ENCODE measurements around the gene NR2F2. TPM values are rescaled to one million over a fixed set of nuclear protein-coding genes. Genes with fewer than 3 reads are reported as not detected.

Gene NR2F2
- total and polyA plus RNA-seq, 2 of the 13 experiments (the other 11 are each of a cell fraction or from before 2014, with no cell fraction given) = 3.5 to 4.7 TPM

DNA sequence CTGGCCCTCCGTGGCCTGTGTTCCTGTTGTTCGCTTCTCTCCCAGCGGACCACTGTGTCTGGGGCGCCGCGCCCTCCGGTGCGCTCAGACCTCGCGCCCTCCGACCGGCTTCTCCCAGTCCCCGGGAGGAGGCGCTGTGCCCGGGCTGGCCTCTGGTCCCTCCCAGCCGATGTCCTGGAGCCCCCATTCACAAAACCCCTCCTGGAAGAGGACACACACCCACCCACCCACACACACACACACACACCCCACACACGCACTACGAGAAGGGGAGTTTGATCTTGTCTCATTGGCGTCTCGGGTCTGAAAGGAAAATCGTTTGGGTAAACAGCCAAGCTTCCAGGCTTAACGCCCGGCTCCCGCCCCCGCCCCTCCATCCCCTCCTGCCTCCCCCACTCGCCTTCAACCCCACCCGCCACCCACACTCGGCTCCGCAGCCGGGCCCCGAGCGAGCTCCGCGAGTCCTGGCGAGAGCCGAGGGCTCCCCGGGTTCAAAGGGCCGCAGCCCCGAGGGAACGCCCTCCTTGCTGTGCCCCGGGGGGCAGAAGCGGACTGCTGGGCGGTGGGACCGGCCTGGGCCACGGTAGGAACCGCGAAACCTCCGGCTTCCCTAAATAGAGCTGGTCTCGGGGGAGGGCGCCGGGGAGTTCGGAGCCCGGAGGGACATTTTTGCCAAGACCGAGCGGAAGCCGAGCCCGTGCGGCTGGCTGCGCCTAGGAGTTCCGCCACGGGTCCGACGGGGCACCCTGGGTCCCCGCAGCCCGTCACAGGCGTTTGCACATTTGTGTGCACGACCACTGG lies 23.6 kb downstream of the NR2F2 start (continued):
- TF ChIP-seq ATAD3A (CRISPR knock-in tag; IDR thresholded peaks at IDR 0.05) = no peak
- TF ChIP-seq HOXA5 (CRISPR knock-in tag; IDR thresholded peaks at IDR 0.05) = no peak
- no peak for TF ChIP-seq KDM6A (CRISPR knock-in tag; IDR thresholded peaks at IDR 0.05; ENCODE audit: low read depth)
- TF ChIP-seq MIER2 (CRISPR knock-in tag; IDR thresholded peaks at IDR 0.05) = no peak
- no peak for TF ChIP-seq RAD51 (IDR thresholded peaks at IDR 0.05; ENCODE audit: borderline replicate concordance)
- TF ChIP-seq RARA (CRISPR knock-in tag; IDR thresholded peaks at IDR 0.05) = no peak
- no peak for TF ChIP-seq ZFP41 (CRISPR knock-in tag; IDR thresholded peaks at IDR 0.05; ENCODE audit: borderline replicate concordance)
- no peak for TF ChIP-seq KDM1A (CRISPR knock-in tag; IDR thresholded peaks at IDR 0.05)
- no peak for TF ChIP-seq SRSF1 (optimal IDR thresholded peaks at IDR 0.05; ENCODE audit: low read depth, low read length)
- TF ChIP-seq ZNF282 (IDR thresholded peaks at IDR 0.05; ENCODE audit: partially characterized antibody) = no peak
- no peak for TF ChIP-seq ZMYM2 (CRISPR knock-in tag; IDR thresholded peaks at IDR 0.05)
- TF ChIP-seq SRF (IDR thresholded peaks at IDR 0.05; ENCODE audit: low read depth, low read length) = no peak
- TF ChIP-seq ZNF629 (CRISPR knock-in tag; conservative IDR thresholded peaks at IDR 0.05) = no peak
- peak; percentile 25; the same call in 1 of the 2 replicates for TF ChIP-seq ZNF710 (CRISPR knock-in tag; IDR thresholded peaks at IDR 0.05; ENCODE audit: borderline replicate concordance)
- no peak for TF ChIP-seq KAT8 (CRISPR knock-in tag; IDR thresholded peaks at IDR 0.05)
- TF ChIP-seq, protein P1, sequence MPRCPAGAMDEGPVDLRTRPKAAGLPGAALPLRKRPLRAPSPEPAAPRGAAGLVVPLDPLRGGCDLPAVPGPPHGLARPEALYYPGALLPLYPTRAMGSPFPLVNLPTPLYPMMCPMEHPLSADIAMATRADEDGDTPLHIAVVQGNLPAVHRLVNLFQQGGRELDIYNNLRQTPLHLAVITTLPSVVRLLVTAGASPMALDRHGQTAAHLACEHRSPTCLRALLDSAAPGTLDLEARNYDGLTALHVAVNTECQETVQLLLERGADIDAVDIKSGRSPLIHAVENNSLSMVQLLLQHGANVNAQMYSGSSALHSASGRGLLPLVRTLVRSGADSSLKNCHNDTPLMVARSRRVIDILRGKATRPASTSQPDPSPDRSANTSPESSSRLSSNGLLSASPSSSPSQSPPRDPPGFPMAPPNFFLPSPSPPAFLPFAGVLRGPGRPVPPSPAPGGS (CRISPR knock-in tag; IDR thresholded peaks at IDR 0.05) = no peak
- TF ChIP-seq AGO2 (optimal IDR thresholded peaks at IDR 0.05; ENCODE audit: low read depth, low read length) = peak; percentile 68
- TF ChIP-seq ZBTB7B (CRISPR knock-in tag; IDR thresholded peaks at IDR 0.05) = 0 out of 2 replicates have a peak, but pooled peaks have one; percentile 23
- no peak for TF ChIP-seq ZNF20 (CRISPR knock-in tag; IDR thresholded peaks at IDR 0.05)
- TF ChIP-seq ZNF350 (CRISPR knock-in tag; IDR thresholded peaks at IDR 0.05; ENCODE audit: borderline replicate concordance, low read depth) = no peak
- TF ChIP-seq, protein P2, sequence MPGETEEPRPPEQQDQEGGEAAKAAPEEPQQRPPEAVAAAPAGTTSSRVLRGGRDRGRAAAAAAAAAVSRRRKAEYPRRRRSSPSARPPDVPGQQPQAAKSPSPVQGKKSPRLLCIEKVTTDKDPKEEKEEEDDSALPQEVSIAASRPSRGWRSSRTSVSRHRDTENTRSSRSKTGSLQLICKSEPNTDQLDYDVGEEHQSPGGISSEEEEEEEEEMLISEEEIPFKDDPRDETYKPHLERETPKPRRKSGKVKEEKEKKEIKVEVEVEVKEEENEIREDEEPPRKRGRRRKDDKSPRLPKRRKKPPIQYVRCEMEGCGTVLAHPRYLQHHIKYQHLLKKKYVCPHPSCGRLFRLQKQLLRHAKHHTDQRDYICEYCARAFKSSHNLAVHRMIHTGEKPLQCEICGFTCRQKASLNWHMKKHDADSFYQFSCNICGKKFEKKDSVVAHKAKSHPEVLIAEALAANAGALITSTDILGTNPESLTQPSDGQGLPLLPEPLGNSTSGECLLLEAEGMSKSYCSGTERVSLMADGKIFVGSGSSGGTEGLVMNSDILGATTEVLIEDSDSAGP (CRISPR knock-in tag; IDR thresholded peaks at IDR 0.05; ENCODE audit: borderline replicate concordance) = peak; percentile 19; the same call in 1 of the 2 replicates
- TF ChIP-seq ZNF720 (CRISPR knock-in tag; IDR thresholded peaks at IDR 0.05) = no peak
- TF ChIP-seq SOX5 (CRISPR knock-in tag; IDR thresholded peaks at IDR 0.05; ENCODE audit: borderline replicate concordance) = no peak
- TF ChIP-seq TBX2 (CRISPR knock-in tag; IDR thresholded peaks at IDR 0.05; ENCODE audit: borderline replicate concordance) = no peak
- no peak for TF ChIP-seq FOXO1 (CRISPR knock-in tag; IDR thresholded peaks at IDR 0.05)
- TF ChIP-seq IKZF5 (CRISPR knock-in tag; IDR thresholded peaks at IDR 0.05) = no peak
